ENCODE measurements around the gene LIN28B. TPM values are rescaled to one million over a fixed set of nuclear protein-coding genes. Genes with fewer than 3 reads are reported as not detected.

Gene LIN28B
- total RNA-seq, 1 experiment from 2014 or later = 21.6 TPM

- TF ChIP-seq CTCF (conservative IDR thresholded peaks at IDR 0.05; ENCODE audit: low read depth, low read length) = no peak
- no peak for TF ChIP-seq EZH2 (IDR thresholded peaks at IDR 0.05; ENCODE audit: borderline replicate concordance, low read depth, low read length, poor library complexity, severe bottlenecking)
- Histone ChIP-seq H3K4me1 (ENCODE audit: insufficient read depth, low read length, poor library complexity, severe bottlenecking) (peaks cover 3% of the 10 kb centered on the region), H3K4me3 (ENCODE audit: low read depth, low read length, poor library complexity, severe bottlenecking) (no peak overlapping the region), H3K9me3 (ENCODE audit: low read depth, low read length, poor library complexity, severe bottlenecking) (no peaks in the 10 kb centered on the region), H3K27me3 (replicated peaks; ENCODE audit: insufficient read depth, low read depth, low read length, poor library complexity) (no peaks in the 10 kb centered on the region), H3K36me3 (ENCODE audit: insufficient read depth, low read length, poor library complexity, severe bottlenecking) (no peaks in the 10 kb centered on the region), H3K27ac (ENCODE audit: low read depth, low read length, poor library complexity, severe bottlenecking) (no peak overlapping the region)
- CTCF ChIA-PET = no interaction called here
- BruUV-seq (replicated peaks) = no TSS peak
- no peak for DNase-seq (ENCODE audit: low spot score)
- intact Hi-C loops (cut with micrococcal nuclease; ENCODE audit: unreplicated experiment) = no loop called here
- POLR2A ChIA-PET (ENCODE audit: low non-redundant PET) = no interaction called here
Observed at GRCh38 chr6:105036351-105036750, 79.4 kb downstream of the LIN28B start.

- no TSS peak for BruUV-seq (replicated peaks)
- peaks cover 3% of the 10 kb centered on the region for H3K4me1 ChIP-seq (ENCODE audit: insufficient read depth, low read length, poor library complexity, severe bottlenecking)
- DNase-seq (ENCODE audit: low spot score) = no peak
- H3K36me3 ChIP-seq (ENCODE audit: insufficient read depth, low read length, poor library complexity, severe bottlenecking) = no peaks in the 10 kb centered on the region
- H3K27ac ChIP-seq (ENCODE audit: low read depth, low read length, poor library complexity, severe bottlenecking) = no peak overlapping the region
- no peaks in the 10 kb centered on the region for H3K27me3 ChIP-seq (replicated peaks; ENCODE audit: insufficient read depth, low read depth, low read length, poor library complexity)
- no peaks in the 10 kb centered on the region for H3K9me3 ChIP-seq (ENCODE audit: low read depth, low read length, poor library complexity, severe bottlenecking)
- H3K4me3 ChIP-seq (ENCODE audit: low read depth, low read length, poor library complexity, severe bottlenecking) = no peak overlapping the region
- intact Hi-C loops (cut with micrococcal nuclease; ENCODE audit: unreplicated experiment) = no loop called here
- ChIA-PET POLR2A (ENCODE audit: low non-redundant PET) (no interaction called here), CTCF (interaction anchor here (0.7 kb wide), 1 partner anchor 53 kb away, joined by 3 read pairs; no protein-coding TSS in a partner anchor)
- TF ChIP-seq EZH2 (IDR thresholded peaks at IDR 0.05; ENCODE audit: borderline replicate concordance, low read depth, low read length, poor library complexity, severe bottlenecking) (no peak), CTCF (conservative IDR thresholded peaks at IDR 0.05; ENCODE audit: low read depth, low read length) (no peak)
Observed at GRCh38 chr6:105038259-105038658, 81.4 kb downstream of the LIN28B start.

- intact Hi-C loops (cut with micrococcal nuclease; ENCODE audit: unreplicated experiment) = no loop called here
- Histone ChIP-seq H3K4me3 (ENCODE audit: low read depth, low read length, poor library complexity, severe bottlenecking) (no peak overlapping the region), H3K27me3 (replicated peaks; ENCODE audit: insufficient read depth, low read depth, low read length, poor library complexity) (no peaks in the 10 kb centered on the region), H3K4me1 (ENCODE audit: insufficient read depth, low read length, poor library complexity, severe bottlenecking) (no peaks in the 10 kb centered on the region), H3K36me3 (ENCODE audit: insufficient read depth, low read length, poor library complexity, severe bottlenecking) (no peaks in the 10 kb centered on the region), H3K27ac (ENCODE audit: low read depth, low read length, poor library complexity, severe bottlenecking) (no peak overlapping the region), H3K9me3 (ENCODE audit: low read depth, low read length, poor library complexity, severe bottlenecking) (no peaks in the 10 kb centered on the region)
- ChIA-PET POLR2A (ENCODE audit: low non-redundant PET) (no interaction called here), CTCF (no interaction called here)
- TF ChIP-seq EZH2 (IDR thresholded peaks at IDR 0.05; ENCODE audit: borderline replicate concordance, low read depth, low read length, poor library complexity, severe bottlenecking) = no peak
- DNase-seq (ENCODE audit: low spot score) = no peak
- no TSS peak for BruUV-seq (replicated peaks)
Observed at GRCh38 chr6:105041880-105042279, 85.0 kb downstream of the LIN28B start.

GRCh38 chr6:105042648-105043047 lies 85.7 kb downstream of the LIN28B start:
- ChIA-PET CTCF (interaction anchor here (0.5 kb wide), 1 partner anchor 803 kb away, joined by 3 read pairs; no protein-coding TSS in a partner anchor), POLR2A (ENCODE audit: low non-redundant PET) (no interaction called here)
- no peak for TF ChIP-seq EZH2 (IDR thresholded peaks at IDR 0.05; ENCODE audit: borderline replicate concordance, low read depth, low read length, poor library complexity, severe bottlenecking)
- no peak for TF ChIP-seq CTCF (conservative IDR thresholded peaks at IDR 0.05; ENCODE audit: low read depth, low read length)
- no TSS peak for BruUV-seq (replicated peaks)
- no peaks in the 10 kb centered on the region for H3K4me1 ChIP-seq (ENCODE audit: insufficient read depth, low read length, poor library complexity, severe bottlenecking)
- no peaks in the 10 kb centered on the region for H3K27me3 ChIP-seq (replicated peaks; ENCODE audit: insufficient read depth, low read depth, low read length, poor library complexity)
- H3K36me3 ChIP-seq (ENCODE audit: insufficient read depth, low read length, poor library complexity, severe bottlenecking) = no peaks in the 10 kb centered on the region
- H3K9me3 ChIP-seq (ENCODE audit: low read depth, low read length, poor library complexity, severe bottlenecking) = no peaks in the 10 kb centered on the region
- intact Hi-C loops (cut with micrococcal nuclease; ENCODE audit: unreplicated experiment) = no loop called here
- no peak overlapping the region for H3K27ac ChIP-seq (ENCODE audit: low read depth, low read length, poor library complexity, severe bottlenecking)
- no peak for DNase-seq (ENCODE audit: low spot score)
- H3K4me3 ChIP-seq (ENCODE audit: low read depth, low read length, poor library complexity, severe bottlenecking) = no peak overlapping the region
